Jurkat, Clone E6-1 (cell line): ENCODE data around the gene BNC2.

Source experiments
- DNase-seq: peaks from one replicate; pipeline ENCODE4 v3.0.0-alpha.2; 2011; ENCODE audit warnings: low read depth, low spot score
- H3K4me3 ChIP-seq: 2 replicates; pipeline ENCODE4 v1.5.1; 2011; ENCODE audit warnings: mild to moderate bottlenecking, low read length, control low read depth, moderate library complexity

Gene BNC2

DNA sequence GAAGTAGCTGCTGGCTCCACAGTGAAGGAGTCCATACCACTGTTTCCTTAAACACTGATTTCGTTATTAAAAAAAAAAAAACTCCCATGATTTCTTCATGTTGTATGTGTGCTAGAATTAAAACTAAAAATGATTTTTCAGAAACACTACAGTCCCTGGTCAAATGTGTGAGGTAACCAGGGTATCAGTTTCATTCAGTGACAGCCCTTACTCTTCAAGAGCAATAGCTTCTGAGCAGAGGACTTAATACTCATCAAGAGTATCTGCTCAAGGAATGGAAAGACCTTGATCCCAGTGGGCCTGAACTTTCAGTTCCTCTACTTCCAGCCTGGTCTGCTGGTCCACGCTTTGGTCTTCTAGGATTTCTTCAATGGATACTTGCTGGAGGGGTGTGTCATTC is 95.1 kb downstream of the BNC2 start:
- no peak overlapping the region for H3K4me3 ChIP-seq
- DNase-seq = no peak

DNA sequence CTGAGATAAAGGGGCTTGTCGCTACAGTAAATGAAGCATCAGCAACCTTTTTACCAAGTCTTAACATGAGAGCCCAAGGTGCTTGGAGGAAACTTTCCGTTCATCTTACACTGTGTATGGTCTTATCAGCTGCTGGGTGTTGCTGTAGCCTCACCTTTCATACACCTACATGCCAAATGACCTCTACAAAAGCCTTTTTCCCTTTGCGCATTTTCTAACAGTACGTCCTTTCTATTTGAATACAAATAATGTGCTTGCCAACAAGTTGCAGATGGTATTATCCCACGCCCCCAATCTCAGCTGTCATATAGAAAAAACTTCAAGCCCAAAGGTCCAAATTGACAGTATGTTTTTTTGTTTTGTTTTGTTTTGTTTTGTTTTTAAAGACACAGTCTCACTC is 96.9 kb downstream of the BNC2 start:
- no peak overlapping the region for H3K4me3 ChIP-seq
- DNase-seq = no peak

DNA sequence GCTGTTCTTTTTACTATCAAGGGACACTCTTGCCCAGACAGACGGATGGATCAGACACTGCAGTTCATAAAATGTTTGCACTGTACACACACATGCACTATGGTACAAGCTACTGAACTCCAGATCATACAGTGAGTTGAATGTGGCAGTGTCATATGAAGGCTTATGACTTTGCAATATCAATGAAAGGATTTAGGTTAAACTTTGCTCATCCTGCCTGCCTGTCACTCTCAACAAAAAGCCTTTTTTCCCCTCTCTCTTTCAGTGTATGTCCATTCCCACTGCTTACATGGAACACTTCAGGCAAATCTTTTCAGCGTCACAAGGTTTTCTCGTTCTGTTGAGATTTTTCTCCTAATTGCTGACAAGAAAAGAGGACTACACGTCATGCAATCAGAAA is 97.4 kb downstream of the BNC2 start:
- DNase-seq = no peak
- no peak overlapping the region for H3K4me3 ChIP-seq

DNA sequence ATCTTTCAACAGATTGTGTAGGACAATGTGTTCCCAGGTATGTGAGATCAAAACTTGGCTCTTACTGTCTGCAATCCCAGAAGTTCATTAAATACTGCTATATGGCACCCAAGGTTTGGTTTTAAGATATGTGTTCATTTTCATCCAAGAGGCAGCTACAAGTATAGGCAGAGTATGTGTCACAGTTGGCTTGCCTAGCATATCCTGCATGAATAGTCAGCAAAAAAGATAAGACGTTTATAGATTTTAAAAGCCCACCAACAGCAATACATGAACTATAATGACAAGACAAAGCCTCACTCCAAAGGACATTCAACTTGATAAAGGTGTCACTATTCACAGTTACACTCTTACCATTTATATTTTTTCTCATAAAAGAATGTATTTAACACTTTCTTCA is 99.1 kb downstream of the BNC2 start:
- DNase-seq = no peak
- H3K4me3 ChIP-seq = no peak overlapping the region

DNA sequence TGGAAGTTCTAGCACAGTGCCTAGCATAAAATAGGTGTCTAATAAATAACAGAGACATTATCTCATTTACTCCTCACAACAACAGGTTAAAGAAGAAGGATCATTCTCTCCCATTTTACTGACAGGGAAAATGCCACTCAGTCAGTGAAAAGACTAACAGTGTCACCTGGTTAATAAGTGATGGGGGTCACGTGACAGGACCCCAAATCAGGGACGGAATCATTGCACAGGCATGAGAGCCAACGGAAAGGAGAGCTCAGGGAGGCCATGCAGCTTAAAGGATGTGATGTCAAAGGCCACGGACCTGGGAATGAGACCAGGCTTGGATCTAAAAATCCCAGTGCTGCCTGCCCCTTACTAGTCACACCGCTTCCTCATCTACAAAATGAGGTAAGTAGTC is 101.2 kb downstream of the BNC2 start:
- no peak overlapping the region for H3K4me3 ChIP-seq
- no peak for DNase-seq

DNA sequence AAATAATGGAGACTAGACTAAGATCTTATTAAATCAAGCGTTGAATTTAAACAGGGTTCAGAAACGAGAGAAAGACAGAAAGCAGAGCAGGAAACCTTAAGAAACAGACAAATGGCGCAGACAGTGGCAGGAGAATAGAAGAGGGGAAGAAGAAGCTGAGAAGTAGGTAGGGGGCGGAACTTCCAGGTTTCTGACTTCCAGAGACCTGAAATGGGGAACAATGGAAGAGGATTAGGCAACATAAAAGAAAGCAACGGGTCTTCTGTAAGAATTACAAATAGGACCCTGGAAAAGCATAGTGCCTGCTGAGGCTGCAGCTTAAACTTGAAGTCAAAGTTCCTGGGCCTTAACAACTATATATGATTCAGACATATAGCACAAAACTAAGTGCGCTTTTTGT is 101.7 kb downstream of the BNC2 start:
- H3K4me3 ChIP-seq = no peak overlapping the region
- no peak for DNase-seq

DNA sequence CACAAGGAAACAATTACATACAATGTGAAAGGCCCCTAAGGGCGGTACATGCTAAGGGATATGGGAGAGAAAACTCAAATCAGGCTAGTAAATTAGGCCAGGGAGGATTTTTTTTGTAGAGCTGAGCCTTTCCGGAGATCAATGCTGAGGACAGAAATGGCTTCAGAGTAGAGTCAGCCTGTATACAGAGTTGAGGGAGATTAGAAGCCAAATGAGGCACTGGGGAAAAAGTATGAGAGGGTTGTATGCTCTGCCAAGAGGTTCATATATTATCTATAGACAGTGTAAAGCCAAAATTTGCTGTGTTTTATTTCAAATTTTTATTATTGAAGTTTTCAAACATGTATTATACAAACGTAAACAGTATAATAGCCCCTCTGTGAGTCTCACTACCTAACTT is 103.1 kb downstream of the BNC2 start:
- H3K4me3 ChIP-seq = no peak overlapping the region
- DNase-seq = no peak

DNA sequence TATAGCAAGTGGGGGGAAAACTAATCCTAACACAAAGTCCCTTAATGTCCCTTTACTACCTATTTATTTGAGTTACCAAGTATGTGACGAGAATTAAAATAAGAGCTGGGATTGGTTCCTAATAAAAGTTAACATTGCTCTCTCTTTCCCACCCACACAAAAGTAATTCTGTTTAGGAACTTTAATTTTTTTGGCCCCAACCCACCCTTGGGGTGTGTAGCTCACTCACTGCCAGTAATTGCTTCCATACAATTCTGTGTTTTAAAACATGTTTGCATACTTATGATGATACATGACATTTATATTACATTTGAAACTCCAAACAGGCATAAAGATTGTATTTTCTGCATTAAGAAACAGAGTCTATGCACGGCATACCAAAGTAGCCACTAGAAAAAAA is 106.5 kb downstream of the BNC2 start:
- DNase-seq = no peak
- H3K4me3 ChIP-seq = no peak overlapping the region

DNA sequence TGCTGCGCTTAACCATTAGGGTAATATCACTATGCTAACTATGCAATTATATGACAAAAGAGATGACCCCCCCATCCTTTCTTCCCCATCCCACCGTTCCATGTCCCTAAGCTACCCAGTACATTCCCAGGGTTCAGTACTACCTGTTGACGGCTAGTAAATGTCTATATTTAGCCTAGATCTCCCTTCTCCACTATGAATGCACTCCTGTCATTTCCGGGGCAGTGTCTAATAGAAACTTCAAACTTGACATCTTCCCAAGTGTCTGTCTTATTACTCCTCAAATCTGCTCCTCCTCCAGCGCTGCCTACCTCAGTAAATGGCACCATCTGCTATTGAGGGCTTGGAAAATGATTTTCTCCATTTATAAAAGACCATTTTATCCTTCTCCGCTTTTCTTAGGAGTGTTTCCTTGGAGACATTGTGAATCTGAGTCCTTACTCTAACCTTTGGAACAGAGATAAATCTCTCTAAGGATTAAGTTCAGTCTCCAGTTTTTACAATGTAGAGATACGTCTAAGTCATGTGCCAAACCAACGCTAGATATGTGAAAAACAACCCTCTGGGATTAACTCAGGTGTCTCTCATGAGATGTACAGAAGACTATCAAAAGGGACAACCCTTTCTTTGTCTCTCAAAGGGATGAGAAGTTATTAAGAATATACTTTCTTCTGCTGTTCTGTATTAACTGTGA is 114.9 kb downstream of the BNC2 start:
- H3K4me3 ChIP-seq = no peak overlapping the region
- DNase-seq = no peak

DNA sequence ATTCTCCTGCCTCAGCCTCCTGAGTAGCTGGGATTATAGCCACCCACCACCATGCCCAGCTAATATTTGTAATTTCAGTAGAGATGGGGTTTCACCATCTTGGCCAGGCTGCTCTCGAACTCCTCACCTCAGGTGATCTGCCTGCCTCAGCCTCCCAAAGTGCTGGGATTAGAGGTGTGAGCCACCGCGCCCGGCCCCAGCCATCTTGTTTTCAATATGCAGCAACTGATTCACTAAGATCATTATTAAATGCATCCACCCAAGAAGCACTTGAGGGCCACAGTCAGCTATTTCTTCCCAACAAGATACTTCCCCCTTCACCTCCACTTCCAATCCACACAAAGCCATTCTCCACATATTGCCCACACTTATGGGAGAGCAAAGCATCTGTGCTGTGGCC is 115.8 kb downstream of the BNC2 start:
- H3K4me3 ChIP-seq = no peak overlapping the region
- DNase-seq = no peak

DNA sequence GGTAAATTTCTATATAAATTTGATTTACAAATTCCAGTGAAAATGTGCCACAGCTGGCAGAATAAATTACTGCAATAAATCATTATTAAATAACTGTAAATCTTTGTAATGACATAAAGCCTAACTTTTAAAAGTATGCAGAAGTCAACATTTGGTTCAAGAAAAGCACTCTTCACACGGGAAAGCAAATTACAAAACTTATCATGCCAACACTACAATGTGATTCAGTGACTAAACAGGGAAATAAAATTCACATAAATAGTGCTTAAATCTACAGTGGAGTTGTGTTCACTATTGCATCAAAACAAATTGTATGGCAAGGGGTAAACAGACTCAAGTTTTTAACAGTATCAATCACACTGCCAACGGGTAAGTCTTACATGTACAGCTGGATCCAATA is 117.2 kb downstream of the BNC2 start:
- no peak overlapping the region for H3K4me3 ChIP-seq
- no peak for DNase-seq

DNA sequence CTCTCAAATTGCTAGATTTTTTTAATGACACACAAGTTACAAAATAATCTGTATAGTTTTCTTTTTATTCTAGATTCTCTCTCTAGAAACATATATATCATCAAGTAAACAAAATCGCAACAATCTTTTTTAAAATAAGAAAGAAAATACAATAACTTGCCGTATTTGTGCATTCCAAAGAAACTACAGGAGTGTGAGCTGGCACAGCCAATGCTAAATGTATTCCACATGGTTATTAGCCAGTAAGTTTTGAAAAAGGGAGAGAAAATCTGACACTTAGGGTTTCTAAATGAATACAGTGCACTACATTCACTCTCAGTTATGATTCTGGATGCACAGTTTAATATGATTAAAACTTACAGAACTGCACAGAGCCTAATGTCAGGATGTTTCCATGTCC is 117.9 kb downstream of the BNC2 start:
- no peak overlapping the region for H3K4me3 ChIP-seq
- no peak for DNase-seq

DNA sequence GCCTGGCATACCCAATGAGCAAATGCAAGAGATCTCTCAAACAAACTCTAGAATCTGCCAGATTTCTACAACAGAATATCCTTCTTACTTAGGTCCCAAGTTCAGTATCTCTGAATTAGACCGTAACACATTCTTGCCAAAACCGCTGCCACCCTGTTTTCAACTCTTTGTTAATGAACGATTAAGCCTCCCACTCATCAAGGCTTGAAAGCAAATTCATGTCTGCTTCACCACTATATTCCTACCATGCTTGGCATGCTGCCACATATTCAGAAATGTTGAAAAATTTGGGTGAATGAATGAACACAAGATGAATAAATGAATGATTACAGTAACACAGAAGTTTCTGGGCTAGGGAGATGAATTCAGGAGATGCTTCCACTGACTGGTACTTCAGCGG is 119.9 kb downstream of the BNC2 start:
- no peak for DNase-seq
- H3K4me3 ChIP-seq = no peak overlapping the region

DNA sequence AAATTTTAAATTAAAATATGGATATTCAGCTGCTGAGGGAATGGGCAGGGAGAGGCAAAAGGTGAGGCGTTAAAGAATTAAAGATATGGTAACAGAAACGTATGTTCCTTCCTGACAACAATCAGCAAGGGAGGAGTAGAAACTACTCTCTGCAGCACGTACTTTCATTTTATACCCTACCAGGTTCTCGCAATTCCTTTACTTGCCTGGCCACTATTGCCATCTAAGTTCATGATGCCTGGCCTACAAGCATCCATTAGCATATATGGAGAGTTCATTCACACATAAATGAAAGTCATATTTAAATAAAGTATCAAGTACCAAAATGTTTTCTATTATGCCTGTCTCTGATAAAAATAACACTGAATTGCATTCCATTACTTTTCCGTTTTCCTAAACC is 125.1 kb downstream of the BNC2 start:
- no peak for DNase-seq
- no peak overlapping the region for H3K4me3 ChIP-seq

DNA sequence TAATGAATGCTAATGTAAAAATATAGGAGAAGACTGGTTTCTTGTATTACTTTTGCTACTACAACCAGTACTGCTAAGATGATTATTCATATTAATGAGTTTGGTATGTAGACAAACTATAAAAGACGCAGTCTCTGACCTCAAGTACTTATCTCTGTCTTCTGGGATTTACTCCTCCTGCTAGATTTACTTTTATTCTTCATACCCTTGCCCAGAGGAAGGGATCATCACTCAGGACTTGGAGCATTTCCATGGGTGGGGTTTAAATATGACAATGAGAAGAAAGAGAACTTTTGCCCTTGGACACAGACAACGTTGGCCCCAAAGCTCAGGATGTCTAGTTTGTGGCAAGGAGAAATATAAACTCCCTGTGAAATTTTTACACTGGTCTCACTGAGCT is 126.1 kb downstream of the BNC2 start:
- DNase-seq = no peak
- H3K4me3 ChIP-seq = no peak overlapping the region

DNA sequence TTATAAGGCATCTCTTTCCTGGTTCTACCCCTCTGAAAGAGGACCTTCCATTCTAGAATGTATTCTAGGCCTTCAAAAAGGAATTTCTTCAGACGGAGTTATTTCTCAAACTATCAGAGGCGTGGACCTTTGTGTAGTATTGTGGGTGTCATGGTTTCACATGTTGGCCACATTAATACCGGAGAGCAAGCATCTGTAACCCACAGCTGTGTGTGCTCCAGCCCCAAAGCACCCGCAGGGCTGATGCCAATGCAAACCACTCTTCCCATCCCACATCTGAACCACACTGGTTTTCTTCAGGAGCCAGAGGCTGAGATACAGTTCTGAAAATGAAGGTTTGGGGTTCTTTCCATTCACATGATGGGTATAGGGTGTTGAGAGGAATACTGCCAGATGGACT is 127.1 kb downstream of the BNC2 start:
- DNase-seq = no peak
- no peak overlapping the region for H3K4me3 ChIP-seq

DNA sequence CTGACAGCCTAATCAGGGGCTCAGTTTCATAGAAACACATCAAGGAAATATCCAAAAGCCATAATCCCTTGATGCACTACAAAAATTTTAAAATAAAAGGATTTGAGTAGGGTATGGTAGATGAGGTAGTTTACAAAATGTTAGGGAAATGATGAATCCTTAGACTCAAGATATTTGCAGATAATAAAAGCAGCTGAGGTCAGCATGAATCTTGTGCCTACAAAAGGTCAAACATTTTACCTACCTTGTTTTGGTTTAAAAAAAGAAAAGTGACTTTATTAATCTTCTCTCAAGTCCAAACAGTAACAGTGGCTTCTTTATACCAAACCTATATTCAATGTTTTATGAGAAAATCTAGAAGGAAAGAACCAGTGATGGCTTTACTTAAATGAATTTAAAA is 135.5 kb downstream of the BNC2 start:
- no peak for DNase-seq
- H3K4me3 ChIP-seq = no peak overlapping the region

DNA sequence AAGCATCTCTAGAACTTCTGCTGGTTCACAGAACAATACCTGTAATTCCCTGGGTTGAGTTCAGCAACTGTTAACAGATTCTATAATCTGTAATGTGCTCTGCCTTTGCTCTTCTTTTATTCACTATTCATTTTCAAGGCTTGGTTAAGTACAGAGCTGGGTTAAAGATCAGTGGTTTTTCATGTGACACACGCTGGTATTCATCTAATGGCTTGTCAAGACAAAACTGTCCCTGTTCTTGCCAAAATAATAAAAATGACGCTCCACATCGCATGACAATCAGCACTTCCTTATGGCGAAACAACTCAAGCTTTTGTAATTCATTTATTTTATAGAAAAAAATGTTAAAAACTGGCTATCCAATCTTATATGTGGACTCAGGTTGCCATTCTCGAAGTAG is 137.9 kb downstream of the BNC2 start:
- no peak for DNase-seq
- no peak overlapping the region for H3K4me3 ChIP-seq

DNA sequence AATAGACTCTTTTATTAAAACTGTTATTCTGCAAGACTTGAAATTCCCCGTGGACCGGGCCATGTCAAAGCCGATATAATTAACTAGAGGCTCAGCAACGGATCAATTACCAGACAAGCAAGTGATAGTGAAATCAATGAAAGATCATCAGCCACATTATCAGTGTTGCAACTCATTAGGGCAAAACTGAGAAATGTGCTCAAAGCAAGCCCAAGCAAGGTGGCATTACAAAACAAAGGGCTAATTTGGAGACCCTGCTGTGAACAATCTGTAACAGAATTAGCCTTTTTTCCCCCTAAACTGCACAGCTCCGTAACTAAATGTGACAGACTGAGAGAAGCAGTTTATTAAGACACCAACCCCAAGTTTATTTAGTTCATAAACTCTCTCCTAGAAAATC is 140.3 kb downstream of the BNC2 start:
- no peak for DNase-seq
- no peak overlapping the region for H3K4me3 ChIP-seq

DNA sequence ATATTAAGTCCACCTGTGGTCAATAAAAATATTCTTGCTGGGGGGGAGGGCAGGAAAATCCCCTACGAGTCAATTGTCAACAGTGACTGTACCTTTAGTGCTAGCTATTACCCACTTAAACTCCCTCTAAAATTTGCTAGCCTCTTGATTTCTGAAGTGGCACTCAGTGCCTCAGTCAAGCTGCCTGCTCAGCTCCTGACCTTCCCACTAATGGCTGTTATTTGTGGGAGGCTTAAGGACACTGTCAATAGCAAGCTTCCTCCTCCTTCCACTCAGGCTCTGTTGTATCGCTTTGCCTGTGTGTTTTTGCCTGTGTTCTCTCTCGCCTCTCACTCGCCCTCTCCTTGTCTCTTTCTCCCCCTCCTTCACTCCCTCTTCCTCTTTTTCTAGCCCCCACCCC is 140.8 kb downstream of the BNC2 start:
- H3K4me3 ChIP-seq = no peak overlapping the region
- DNase-seq = no peak

DNA sequence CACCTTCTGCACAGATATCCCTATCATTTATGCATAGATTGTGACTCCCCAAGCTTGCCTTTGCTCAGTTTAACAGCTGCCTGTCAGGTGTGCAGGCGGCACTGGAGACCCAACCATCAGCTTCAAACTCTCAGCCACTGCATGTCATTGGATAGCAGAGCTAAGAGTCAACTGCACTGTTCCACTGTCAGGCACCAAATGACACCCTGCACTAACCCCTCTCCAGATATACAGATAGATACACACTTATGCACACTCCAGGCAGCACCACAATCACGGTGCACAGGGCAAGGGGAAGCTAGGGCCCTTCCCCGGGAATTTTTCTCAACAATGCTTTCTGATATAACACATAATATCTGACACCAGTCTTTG is 142.3 kb downstream of the BNC2 start:
- no peak overlapping the region for H3K4me3 ChIP-seq
- DNase-seq = no peak
